T-helper 2 cell treated with Interferon-gamma antibody and Interleukin-4, amounts not matched to agents 100 ng/mL and 5 ng/mL, for 36 hours (primary cell): Measurements from ENCODE around the gene ABCB9. TPM values are rescaled to one million over a fixed set of nuclear protein-coding genes. Genes with fewer than 3 reads are reported as not detected.
"Not testable (repeated sequence)": the region's sequence is repeated elsewhere in the genome, so short reads cannot be mapped to it uniquely, and the experiment has no call there.

Experiments
- intact Hi-C: fragments of 100-400 bp; cut with micrococcal nuclease; formaldehyde crosslinking; loops from one replicate; pipeline ENCODE4 v1.15.1; 2023
- total RNA-seq: library from RNA; stranded (reverse); gene quantifications from 2 replicates; pipeline ENCODE4 v1.2.3, GENCODE V29; 2022

ABCB9 gene
- total RNA-seq, 1 donor from 2014 or later, result 5.8 TPM

DNA sequence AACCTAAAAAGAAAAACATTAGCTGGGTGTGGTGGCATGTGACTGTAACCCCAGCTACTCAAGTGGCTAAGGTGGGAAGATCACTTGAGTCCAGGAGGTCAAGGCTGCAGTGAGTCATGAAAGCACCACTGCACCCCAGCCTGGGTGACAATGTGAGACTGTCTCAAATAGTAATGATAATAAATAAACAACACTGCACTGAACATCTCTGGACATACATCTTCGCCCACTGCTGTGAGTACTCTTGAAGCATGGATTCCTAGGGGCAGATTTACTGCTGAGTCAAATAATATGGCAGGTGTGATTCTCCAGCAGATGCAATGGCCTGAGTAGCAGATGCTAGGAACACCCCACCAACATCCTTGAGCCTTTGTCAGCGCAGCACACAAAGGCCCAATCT, 23.6 kb downstream of the ABCB9 start:
- intact Hi-C loops, result no loop called here

DNA sequence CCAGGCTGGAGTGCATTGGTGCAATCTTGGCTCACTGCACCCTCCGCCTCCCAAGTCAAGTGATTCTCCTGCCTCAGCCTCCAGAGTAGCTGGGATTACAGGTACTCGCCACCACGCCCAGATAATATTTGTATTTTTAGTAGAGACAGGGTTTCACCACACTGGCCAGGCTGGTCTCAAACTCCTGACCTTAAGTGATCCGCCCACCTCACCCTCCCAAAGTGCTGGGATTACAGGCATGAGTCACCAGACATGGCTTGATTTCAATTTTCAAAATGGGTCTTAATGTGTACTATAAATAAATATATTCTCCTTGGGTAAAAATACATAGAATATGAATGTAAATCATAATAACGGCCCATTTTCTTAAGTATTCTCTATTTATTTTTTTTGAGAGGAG, 24.9 kb downstream of the ABCB9 start:
- intact Hi-C loops, result not testable (repeated sequence)

DNA sequence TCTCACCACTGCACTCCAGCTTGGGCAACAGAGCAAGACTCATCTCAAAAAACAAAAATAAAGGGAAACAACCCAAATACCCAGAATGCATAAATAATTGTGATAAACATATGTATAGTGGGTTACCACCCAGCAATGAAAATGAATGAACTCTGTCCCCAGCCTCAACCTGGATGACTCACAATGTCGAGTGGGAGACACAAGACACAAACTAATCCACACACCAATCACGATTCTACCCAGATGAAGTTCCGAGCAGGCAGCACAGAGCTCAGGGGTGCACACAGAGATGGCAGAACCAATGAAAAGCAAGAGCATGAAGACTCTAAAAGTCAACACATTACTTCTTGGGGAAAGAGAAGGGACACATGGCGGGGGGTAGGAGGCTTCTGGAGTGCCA, 27.1 kb downstream of the ABCB9 start:
- intact Hi-C loops, result no loop called here

DNA sequence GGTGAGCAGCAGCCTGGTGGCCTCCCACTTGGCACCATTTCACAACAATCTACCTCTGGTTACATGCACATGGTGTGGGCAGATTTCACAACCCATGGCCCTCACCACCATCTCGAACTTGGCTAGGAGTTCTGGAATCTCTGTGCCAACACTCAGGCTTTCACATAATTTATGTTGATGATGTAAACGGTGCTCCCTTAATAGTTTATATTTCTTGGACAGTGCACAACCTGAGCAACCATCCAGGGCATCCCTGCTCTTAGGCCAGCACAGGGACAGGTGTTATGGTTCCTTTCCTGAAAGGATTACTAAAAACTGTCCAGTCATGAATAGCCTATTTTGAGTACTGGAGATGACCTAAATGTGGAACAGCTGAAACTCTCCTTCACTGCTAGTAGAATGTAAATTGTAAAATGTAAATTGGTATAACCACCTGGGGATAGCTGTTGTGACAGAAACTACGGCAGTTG, 28.6 kb downstream of the ABCB9 start:
- intact Hi-C loops, result no loop called here

DNA sequence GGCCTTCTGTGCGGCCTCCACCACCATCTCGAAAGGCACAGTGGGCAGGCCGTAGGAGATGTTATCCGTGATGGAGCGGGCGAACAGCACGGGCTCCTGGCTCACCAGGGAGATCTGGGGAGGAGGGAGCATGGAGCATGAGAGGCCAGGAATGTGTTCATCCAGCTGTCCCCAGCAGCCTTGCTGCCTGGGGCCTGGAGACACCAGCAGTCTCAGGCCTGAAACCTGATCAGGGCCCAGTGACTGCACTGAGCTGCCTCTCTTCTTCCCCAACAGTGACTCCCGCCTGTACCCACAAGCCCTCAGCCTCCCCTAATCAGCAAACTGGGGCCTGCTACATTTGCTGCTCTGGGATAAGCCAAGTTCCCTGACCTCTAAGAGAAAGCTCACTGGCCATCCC, 30.9 kb downstream of the ABCB9 start:
- intact Hi-C loops, result no loop called here

DNA sequence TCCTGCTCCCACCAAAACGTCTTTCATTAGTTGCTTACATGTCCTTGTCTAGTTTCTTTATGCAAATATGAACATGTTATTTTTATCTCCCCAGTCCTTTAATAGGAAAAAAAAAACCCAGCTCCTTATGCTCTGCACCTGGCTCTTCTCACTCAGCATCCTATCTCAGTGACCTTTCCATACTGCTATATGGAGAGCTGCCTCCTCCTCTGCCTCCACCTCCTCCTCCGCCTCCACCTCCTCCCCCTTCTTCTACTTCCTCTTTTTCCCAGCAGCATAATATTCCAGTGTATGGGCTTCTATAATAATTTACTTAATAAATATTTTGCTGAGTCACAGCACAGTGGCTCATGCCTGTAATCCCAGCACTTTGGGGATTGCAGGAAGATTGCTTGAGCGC, 31.5 kb downstream of the ABCB9 start:
- intact Hi-C loops, result no loop called here

DNA sequence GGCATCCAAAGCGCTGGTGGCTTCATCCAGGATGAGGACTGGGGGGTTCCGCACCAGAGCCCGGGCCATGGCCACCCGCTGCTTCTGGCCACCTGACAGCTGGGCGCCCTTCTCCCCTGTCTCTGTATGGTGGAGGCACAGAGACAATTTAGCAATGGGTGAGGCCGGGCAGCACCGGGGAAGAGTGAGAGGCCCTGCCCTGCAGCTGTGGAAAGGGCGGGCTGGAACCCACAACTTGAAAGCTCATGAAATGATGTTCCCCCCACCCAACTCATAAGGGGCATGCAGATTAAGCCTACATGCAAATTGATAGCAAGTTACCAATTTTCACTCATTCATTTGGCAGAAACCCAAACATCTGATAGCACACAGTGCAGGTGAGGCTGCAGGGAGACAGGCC, 34.1 kb downstream of the ABCB9 start:
- intact Hi-C loops, result no loop called here

DNA sequence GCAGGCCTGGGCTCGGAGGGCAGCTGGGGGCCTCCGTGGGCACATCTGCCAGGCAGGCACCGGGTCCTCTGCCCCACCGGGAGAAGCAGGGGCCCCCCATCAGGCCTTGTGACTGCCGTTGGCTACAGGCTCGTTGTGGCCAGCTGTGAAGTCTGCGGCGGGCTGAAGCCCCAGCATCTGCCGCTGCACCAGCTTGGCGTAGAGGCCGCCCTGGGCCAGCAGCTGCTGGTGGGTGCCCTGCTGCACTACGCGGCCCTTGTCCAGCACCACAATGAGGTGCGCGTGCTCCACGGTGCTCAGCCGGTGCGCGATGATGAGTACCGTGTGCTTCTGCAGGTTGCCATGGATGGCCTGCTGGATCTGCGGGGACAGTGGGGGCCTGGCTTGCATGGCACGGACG, 36.5 kb downstream of the ABCB9 start:
- intact Hi-C loops, result no loop called here

DNA sequence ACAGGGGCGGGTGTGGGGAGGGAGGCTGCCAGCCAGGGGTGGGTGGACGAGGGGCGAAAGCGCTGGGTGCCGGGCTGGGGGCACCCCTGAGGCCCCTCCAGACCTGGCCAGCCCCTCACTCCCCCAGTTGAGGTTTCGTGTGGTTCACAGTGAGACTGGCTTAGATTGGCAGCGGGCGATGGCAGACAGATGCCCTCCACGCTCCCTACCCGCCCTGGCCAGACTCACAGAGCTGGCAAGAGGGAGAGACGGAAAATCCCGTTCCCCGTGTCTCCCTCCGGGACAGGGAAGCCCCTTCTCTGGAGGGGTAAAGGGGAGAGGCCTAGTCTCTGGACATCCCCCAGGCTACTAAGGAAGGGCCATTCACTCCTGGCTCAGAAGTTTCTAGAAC, 37.1 kb downstream of the ABCB9 start:
- intact Hi-C loops, result no loop called here

DNA sequence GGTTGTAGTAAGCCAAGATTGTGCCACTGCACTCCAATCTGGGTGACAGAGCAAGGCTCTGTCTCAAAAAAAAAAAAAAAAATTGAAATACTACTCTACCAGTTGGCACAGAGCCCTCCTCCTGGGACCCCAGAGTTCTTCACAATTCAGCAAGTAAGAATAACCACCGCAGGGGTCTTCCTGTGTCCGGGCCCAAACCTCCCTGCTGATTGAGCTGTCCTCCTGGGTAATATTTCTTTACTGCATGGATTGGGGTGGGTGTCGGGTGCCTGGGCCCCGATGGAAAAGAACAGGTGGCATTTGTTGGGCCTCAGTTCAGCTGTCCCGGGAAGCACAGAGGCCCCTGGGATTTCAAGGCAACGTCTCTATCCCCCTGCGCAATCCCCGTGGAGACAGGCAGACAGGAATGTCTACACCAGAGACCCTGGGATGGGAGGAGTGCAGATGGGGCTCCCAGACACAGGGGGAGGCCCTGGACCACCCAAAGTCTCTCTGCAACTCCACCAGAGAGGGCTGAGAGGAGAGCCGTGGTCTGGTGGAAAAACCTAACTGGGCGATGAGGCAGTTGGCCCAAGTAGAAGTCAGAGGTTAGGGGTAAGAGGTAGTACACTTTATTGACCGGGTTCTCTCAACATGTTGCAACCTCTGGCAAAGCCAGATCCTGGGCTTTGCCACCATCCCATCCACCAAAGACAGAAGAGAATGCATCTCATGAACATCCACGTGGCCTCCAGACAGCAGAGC, 37.7 kb downstream of the ABCB9 start:
- intact Hi-C loops, result no loop called here

DNA sequence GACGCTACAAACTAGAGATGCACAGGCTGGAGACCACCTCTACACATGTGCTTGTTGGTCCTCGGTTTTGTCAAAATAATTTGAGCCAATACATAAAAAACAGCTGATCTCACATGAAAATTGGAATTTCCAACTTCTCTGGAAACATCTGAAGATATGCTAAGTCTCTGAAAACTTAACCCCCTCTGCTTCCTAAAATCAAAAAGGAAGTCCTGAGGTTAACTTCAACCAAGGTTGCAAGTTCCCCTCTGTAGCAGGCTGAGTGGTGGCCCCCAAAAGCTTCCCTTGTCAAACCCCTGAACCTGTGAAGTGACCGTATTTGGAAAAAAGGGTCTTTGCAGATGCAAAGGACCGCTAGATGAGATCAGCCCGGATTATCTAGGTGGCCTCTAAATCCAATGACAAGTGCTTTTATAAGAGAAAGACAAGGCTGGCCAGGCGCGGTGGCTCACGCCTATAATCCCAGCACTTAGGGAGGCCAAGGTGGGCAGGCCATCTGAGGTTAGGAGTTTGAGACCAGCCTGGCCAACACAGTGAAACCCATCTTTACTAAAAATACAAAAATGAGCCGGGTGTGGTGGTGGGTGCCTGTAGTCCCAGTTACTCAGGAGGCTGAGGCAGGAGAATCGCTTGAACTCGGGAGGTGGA, 38.4 kb downstream of the ABCB9 start:
- intact Hi-C loops, result no loop called here

DNA sequence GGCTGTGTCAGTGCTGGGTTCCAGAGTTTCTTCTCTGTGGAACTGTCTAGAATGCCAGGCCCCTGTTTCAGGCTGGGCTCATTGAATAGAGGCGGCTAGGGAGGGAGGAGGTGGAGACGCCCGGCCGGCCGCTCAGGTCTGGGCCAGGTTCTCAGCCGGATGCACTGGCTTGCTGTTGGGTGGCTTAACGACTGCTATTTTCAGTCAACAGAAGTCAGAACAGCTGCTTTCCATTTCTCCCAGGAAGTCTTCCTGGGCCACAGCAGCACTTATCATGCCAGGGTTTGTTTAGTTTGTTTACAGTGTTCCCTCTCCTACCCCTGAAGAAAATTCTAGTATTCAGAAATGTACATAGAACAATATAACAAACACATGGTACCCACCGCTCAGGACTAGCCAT, 44.3 kb downstream of the ABCB9 start:
- intact Hi-C loops, result no loop called here

DNA sequence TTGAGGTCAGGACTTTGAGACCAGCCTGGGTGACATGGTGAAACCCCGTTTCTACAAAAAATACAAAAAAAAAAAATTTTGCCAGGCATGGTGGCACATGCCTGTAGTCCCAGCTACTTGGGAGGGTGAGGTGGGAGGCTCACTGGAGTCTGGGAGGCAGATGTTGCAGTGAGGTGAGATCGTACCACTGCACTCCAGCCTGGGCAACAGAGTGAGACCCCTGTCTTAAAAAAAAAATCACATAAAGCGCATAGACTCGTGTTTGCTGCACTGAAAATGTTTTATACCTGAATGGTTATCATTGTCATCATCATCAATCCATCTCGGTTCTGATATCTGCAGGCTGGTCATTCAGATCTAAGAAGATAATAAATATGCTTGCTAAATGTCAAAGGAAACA, 45.6 kb downstream of the ABCB9 start:
- intact Hi-C loops, result no loop called here

DNA sequence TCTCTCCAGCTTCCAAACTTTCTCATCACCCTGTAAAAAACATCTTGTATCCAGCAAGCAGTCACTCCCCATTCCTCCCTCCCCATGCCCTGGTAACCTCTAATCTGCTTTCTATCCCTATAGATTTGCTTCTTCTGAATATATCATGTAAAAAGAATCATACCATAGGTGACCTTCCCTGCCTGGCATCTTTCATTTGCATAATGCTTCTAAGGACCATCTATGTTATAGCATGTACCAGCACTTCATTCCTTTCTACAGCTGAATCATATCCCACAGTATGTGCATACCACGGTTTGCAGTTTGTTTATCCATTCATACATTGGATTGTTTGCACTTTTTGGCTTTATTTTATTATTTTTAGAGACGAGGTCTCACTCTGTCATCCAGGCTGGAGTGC, 47.4 kb downstream of the ABCB9 start:
- intact Hi-C loops, result no loop called here

DNA sequence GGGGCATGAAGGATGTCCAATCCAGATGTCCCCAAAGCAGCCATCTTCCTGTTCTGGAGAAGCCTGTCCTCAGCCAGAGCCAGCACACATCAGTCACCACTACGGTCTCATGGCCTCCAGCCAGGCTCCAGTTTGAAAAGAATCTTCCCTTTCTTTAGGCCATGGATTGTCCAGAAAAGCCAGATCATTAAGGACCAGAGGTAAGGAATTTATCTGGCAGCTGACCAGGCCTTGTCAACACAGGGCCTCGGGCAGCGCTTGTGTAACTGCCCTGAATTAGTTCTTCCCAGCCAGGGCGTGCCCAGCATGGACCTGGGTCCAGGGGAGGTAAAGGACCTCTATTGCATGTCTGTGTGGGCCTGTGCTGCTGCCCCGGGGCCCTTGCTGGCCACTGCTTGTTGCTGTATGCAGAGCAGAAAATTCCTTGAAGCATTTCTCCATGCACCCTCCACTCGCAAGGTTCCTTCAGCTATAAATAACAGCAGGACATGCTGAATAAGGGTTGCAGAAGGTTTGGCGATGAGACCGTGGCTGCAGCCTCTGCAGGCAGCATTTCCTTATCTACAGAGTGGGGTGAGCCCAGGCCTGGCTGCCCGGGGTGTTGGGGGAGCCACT, 48.6 kb downstream of the ABCB9 start:
- intact Hi-C loops, result no loop called here

DNA sequence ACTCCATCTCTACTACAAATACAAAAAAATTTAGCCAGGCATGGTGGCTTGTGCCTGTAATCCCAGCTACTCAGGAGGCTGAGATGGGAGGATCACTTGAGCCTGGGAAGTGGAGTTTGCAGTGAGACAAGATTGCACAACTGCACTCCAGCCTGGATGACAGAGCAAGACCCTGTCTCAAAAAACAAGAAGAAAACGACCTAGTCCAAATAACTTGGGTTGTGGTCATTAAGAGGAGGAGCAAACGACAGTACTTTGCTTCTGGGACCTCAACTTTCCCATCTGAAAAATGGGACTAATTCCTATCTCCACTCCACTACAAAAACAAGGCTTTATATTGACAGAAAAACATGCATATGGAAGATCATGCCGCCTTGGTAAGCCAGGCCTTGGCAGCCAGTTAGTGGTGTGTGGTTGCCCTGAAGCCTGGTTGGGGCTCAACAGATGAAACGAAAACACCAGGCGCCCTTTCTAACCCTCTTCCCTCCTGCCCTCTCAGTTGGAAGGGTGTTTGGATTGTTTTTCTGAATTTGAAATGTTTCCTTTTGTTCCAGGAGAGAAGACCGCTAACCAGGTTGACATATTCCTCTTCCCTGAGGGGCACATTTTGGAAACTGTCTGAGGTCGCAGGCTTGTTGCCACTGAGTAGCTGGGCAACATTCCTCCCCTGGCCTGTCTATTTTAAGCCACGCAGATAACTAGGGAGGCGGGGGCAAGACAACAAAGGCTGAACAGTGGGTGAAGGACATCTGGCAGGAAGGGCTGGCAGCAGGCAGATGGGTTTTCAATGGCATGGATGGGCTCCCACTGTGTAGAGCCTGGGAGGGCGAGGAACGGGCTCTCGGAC, 56.6 kb downstream of the ABCB9 start:
- intact Hi-C loops, result no loop called here

DNA sequence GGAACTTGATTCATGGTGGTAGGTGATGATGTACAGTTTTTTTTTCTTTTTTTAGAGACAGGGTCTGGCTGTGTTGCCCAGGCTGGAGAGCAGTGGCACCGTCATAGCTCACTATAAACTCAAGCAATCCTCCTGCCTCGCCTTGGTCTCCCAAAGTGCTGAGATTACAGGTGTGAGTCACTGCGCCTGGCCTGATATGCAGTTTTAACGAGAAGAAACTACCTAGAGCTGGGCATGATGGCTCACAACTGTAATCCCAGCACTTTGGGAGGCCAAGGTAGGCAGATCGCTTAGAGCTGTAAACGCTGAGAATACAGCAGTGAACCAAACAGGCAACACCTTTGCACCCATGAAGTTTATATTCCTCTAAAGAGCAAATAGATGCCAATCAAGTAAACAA, 57.3 kb downstream of the ABCB9 start:
- intact Hi-C loops, result no loop called here

DNA sequence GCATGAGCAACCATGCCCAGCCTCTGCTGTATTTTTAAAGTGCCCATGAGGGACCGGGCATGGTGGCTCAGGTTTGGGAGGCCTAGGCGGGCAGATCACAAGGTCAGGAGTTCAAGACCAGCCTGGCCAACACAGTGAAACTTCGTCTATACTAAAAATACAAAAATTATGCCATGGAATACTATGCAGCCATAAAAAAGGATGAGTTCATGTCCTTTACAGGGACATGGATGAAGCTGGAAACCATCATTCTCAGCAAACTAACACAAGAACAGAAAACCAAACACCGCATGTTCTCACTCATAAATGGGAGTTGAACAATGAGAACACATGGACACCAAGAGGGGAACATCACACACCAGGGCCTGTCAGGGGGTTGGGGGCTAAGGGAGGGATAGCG, 61.0 kb downstream of the ABCB9 start:
- intact Hi-C loops, result not testable (repeated sequence)

DNA sequence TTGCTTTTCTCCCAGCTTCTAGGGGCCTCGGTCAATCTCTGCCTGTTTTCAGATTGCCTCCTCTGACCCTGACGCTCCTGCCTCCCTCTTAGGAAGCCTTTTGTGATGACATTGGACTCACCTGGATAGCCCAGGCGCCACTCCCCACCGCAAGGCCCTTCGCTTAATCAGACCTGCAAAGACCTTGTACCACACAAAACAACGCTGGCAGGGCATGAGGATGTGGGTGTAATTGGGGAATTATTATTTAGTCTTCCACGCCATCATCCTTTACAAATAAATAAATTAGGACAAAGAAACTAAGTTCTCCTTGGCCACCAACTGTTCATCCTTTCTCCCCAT, 62.6 kb downstream of the ABCB9 start:
- intact Hi-C loops, result no loop called here

DNA sequence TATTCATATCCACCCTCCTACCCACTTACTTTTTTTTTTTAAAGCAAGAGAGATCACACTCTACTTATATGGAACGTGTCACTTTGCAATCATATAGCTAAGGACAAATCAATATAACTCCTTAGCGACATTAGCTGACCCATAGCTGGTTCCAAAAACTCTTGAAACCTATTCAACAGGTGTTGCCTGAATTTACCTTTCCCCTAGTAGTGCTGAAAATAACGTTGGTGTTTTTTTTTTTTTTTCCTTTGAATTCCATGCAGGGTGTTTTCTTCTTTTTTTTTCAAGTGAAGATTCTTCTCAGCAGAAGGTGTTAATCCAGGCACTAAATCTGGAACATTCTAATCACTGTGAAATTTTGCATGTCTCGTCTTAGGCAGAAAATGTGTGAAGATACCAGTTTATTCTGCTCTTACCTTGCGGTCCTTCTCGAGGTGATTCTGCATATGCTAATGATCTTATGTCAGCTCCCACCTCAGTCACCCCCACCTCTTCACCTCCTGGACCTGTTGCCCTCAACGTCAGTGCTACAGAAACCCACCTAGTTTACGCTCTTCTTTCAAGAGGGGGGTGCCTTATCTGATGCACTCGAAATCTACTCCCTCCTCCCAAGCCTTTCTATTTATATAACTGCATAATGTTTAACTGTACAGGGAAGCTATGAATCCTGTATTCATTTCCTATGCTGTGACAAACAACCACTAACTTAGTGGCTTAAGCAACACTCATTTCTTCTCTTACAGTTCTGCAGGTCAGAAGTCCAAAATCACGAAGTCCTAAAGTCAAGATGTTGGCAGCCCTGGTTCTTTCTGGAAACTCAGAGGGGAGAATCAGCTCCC, 63.2 kb downstream of the ABCB9 start:
- intact Hi-C loops, result no loop called here

DNA sequence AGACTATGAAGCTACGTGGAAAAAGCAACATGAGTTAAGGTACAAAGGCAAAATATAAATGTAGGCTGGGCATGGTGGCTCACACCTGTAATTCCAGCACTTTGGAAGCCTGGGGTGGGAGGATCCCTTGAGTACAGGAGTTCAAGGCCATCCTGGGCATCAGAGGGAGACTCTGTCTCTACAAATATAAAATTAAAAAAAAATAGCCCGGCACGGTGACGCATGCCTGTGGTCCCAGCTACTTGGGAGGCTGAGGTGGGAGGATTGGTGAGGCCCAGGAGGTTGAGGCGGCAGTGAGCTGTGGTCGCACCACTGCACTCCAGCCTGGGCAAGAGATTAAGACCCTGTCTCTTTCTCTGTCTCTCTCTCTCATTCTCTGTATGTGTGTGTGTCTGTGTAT, 66.4 kb downstream of the ABCB9 start:
- intact Hi-C loops, result loop anchor here (5.0 to 10.0 kb wide), 2 partner anchors 335 to 373 kb away; partner anchors contain the start of genes KNTC1, MPHOSPH9, MTRFR and RSRC2
